ENCODE results near the gene ZMIZ1.

The ZMIZ1 gene

DNA sequence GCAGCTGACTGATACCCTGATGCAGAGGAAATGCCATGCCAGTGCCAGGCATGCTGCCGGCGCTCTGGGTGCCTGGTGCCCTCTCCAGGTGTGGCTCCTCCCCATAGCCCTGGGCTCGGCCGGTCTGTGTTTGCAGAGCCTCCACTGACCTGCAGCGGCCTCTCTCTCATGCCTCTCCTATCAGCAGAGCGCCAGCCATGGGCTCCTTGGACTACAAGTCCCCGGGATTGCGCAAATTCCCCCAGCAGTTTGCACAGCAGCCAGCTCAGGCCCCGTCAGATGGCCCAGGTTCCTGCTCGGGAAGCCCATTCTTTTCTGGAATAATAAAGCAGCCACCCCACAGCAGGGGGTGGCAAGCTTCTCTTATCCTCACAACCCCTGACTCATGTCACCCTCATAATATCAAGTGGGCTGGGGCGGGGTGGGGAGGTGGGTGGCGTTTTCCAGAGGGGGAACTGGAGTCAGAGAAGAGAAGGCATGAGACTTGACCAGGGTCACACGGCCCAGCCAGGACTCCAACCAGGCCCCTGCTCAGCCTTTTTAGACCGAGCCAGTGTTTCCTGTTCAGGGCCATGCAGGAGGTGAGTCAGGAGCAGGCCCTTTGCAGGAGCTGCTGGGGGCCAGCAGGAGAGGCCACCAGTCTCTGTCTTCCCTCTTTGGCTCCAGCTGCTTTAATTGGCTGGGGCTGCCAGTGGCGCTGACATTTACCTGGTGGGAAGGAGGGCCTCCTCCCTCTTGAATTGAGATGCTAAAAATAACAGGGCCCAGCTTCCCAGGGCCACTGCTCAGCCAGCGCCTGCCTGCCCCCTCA lies 58.6 kb downstream of the ZMIZ1 start:
- no peak for TF ChIP-seq CTCF (IDR thresholded peaks at IDR 0.05; ENCODE audit: low read depth, low read length)
- no peak overlapping the region for H3K4me3 ChIP-seq (replicated peaks in 1 of 2; ENCODE audit: low read depth in 2 of 2, low read length in 2 of 2)
- DNase-seq (ENCODE audit: low read depth in 2 of 2), result peak; percentile 89 to 93

- DNase-seq (ENCODE audit: low read depth in 2 of 2), result no peak
- TF ChIP-seq CTCF (IDR thresholded peaks at IDR 0.05; ENCODE audit: low read depth, low read length), result no peak
- H3K4me3 ChIP-seq (replicated peaks in 1 of 2; ENCODE audit: low read depth in 2 of 2, low read length in 2 of 2), result no peak overlapping the region
Measured at GRCh38 chr10:79128241-79128922, 59.6 kb downstream of the ZMIZ1 start.

- DNase-seq (ENCODE audit: low read depth in 2 of 2), result no peak
- TF ChIP-seq CTCF (IDR thresholded peaks at IDR 0.05; ENCODE audit: low read depth, low read length), result no peak
- no peak overlapping the region for H3K4me3 ChIP-seq (replicated peaks in 1 of 2; ENCODE audit: low read depth in 2 of 2, low read length in 2 of 2)
Measured at GRCh38 chr10:79128923-79129305, 60.1 kb downstream of the ZMIZ1 start.

DNA sequence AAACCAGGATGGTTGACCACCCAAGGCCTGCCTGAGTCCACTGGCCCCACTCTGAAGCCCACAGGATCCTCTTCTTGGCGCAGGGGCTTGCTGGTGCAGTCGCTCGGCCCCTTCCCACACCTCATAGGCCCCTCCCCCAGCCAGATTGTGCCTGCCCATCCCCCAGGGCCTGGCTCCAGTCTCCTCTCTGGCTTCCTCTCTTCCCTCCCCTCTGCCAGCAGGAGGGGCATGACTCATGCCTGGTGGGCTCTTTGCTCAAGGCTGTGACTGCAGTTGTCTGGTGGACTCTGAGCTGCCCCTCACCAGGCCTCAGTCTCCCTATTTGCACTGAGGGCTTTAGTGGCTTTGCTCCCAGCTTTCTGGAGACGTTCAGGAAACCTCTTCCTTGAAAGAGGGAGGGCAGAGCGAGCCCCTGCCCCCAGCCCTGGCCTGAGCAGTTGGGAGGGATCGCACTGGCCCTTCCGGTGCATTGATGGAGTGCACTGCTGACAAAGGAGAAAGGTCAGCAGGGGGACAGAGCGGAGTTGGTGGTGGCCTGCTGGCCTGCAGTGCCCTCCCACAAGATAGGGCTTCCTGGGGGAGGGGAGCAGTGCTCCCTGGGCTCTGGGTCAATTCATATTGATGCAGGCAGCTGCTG lies 60.7 kb downstream of the ZMIZ1 start:
- no peak for TF ChIP-seq CTCF (IDR thresholded peaks at IDR 0.05; ENCODE audit: low read depth, low read length)
- DNase-seq (ENCODE audit: low read depth in 2 of 2), result peak; percentile 38 to 54
- H3K4me3 ChIP-seq (replicated peaks in 1 of 2; ENCODE audit: low read depth in 2 of 2, low read length in 2 of 2), result no peak overlapping the region

GRCh38 chr10:79130255-79130654 lies 61.5 kb downstream of the ZMIZ1 start:
- no peak overlapping the region for H3K4me3 ChIP-seq (replicated peaks in 1 of 2; ENCODE audit: low read depth in 2 of 2, low read length in 2 of 2)
- no peak for DNase-seq (ENCODE audit: low read depth in 2 of 2)
- no peak for TF ChIP-seq CTCF (IDR thresholded peaks at IDR 0.05; ENCODE audit: low read depth, low read length)

DNA sequence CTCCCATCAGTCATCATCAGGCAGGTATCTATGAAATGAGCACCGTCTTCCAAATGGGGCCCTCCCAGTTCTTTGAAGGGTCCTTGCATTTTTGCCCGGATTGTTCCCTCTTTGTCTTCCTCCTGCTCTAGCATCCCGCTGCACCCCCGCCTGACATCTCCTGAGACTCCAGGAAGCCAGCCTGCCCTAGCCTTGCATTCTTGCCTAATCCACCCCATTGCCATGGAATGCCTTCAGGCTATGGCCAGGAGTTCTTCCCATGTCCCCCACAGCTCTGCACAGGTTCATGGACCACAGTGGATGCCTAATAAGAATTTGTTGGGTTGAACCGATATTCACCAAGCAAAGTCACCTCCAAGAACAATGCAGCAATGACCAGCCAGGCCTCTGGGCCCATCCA lies 62.1 kb downstream of the ZMIZ1 start:
- H3K4me3 ChIP-seq (replicated peaks in 1 of 2; ENCODE audit: low read depth in 2 of 2, low read length in 2 of 2), result no peak overlapping the region
- no peak for DNase-seq (ENCODE audit: low read depth in 2 of 2)
- no peak for TF ChIP-seq CTCF (IDR thresholded peaks at IDR 0.05; ENCODE audit: low read depth, low read length)

Data from cardiac fibroblast (primary cell).